K562 (cell line): ENCODE results near the gene ATG13. TPM values are rescaled to one million over a fixed set of nuclear protein-coding genes. Genes with fewer than 3 reads are reported as not detected.

Source experiments
- ATAC-seq: fragments of 200-7000 bp; cut with Tn5 transposase; 3 replicates; pipeline ENCODE4 v1.9.1; 2020; ENCODE audit warnings: moderate library complexity
- BruUV-seq: library from RNA; stranded (reverse); fragments of 400-500 nt; replicated peaks from 2 replicates; lab custom pipeline; 2021; lab: Mats Ljungman, UMichigan
- CTCF ChIA-PET: fragments of 300-600 bp; formaldehyde crosslinking; extraction: SDS; loops from one replicate; lab custom pipeline; 2021; ENCODE audit warnings: low intra/inter-chr PET ratio; lab: Yijun Ruan, JAX
- POLR2A ChIA-PET: fragments of 300-600, 350-650 bp; sonication (Branson Sonifier 250); formaldehyde crosslinking; extraction: SDS; loops from one replicate; lab custom pipeline; 2021; ENCODE audit warnings: antibody characterized with exemption, inconsistent platforms; lab: Yijun Ruan, JAX
- DNase-seq, 4 experiments: peaks; one replicate each; pipeline versions ENCODE4 v3.0.0 to v3.0.0-alpha.2; 2011 to 2018; ENCODE audit warnings: low spot score in 3 of 4, mixed read lengths in 3 of 4; ENCODE audit errors: extremely low read depth in 1 of 4
- FAIRE-seq: peaks from 2 replicates; lab custom pipeline; 2011; peaks lifted over from hg19 to GRCh38; lab: Jason Lieb, UNC
- H2AFZ ChIP-seq: 2 replicates; pipeline ENCODE4 v1.6.0; 2011; ENCODE audit warnings: low read depth, low read length, control low read depth, inconsistent platforms
- H3K27ac ChIP-seq: fragments of 200-600 bp; 3 replicates; pipeline ENCODE4 v1.8.0; 2011; ENCODE audit warnings: low read depth, mild to moderate bottlenecking, control low read depth, inconsistent platforms, low read length, moderate library complexity, mixed read lengths; ENCODE audit errors: extremely low read depth
- H3K27me3 ChIP-seq, 2 experiments: fragments of 300-600 bp in 1 of 2; 2 replicates in 1 of 2; 3 replicates in 1 of 2; pipeline versions ENCODE4 v1.6.0 to v1.8.0; 2011; ENCODE audit warnings: inconsistent platforms in 2 of 2, low read length in 2 of 2, mild to moderate bottlenecking in 1 of 2, mixed read lengths in 1 of 2, moderate library complexity in 1 of 2; ENCODE audit not compliant: control insufficient read depth in 2 of 2, insufficient read depth in 2 of 2
- H3K36me3 ChIP-seq: fragments of 300-600 bp; 3 replicates; pipeline ENCODE4 v1.8.0; 2011; ENCODE audit warnings: mild to moderate bottlenecking, low read length, inconsistent platforms; ENCODE audit not compliant: control insufficient read depth, insufficient read depth
- H3K4me1 ChIP-seq, 2 experiments: fragments of 200-600 bp in 1 of 2; replicated peaks in 1 of 2; 2 replicates in 1 of 2; 3 replicates in 1 of 2; pipeline versions ENCODE4 v1.5.1 to v1.8.0; 2011; ENCODE audit warnings: inconsistent platforms in 2 of 2, low read length in 2 of 2, mild to moderate bottlenecking in 1 of 2, mixed read lengths in 1 of 2, moderate library complexity in 1 of 2; ENCODE audit not compliant: control insufficient read depth in 2 of 2, insufficient read depth in 2 of 2
- H3K4me2 ChIP-seq: 2 replicates; pipeline ENCODE4 v1.6.1; 2011; ENCODE audit warnings: low read length, control low read depth, inconsistent platforms, mixed read lengths; ENCODE audit not compliant: insufficient read depth
- H3K4me3 ChIP-seq: fragments of 200-600 bp; sonication (generic), shearing (Covaris generic); 2 replicates; pipeline ENCODE4 v1.5.1; 2016; ENCODE audit warnings: control low read depth, inconsistent platforms
- H3K79me2 ChIP-seq: fragments of 200-600 bp; 3 replicates; pipeline ENCODE4 v1.8.0; 2011; ENCODE audit warnings: low read length, inconsistent platforms; ENCODE audit not compliant: control insufficient read depth, insufficient read depth
- H3K9ac ChIP-seq, 2 experiments: 2 replicates each; pipeline versions ENCODE4 v1.6.0 to v1.6.1; 2011; ENCODE audit warnings: low read depth in 2 of 2, low read length in 2 of 2, control low read depth in 1 of 2, inconsistent platforms in 1 of 2, mild to moderate bottlenecking in 1 of 2, mixed read lengths in 1 of 2; ENCODE audit not compliant: insufficient read depth in 1 of 2
- H3K9me1 ChIP-seq: one replicate; pipeline ENCODE4 v1.6.0; 2011; ENCODE audit warnings: inconsistent platforms, mild to moderate bottlenecking, low read length, moderate library complexity; ENCODE audit not compliant: control insufficient read depth, insufficient read depth
- H3K9me3 ChIP-seq: replicated peaks from 2 replicates; pipeline ENCODE4 v1.5.1; 2011; ENCODE audit warnings: low read depth, low read length, inconsistent platforms; ENCODE audit not compliant: control insufficient read depth, insufficient read depth
- H4K20me1 ChIP-seq: replicated peaks from 2 replicates; pipeline ENCODE4 v1.6.1; 2011; ENCODE audit warnings: low read length, inconsistent platforms, mixed read lengths; ENCODE audit not compliant: control insufficient read depth, insufficient read depth
- BRF1 ChIP-seq: IDR thresholded peaks from 3 replicates; pipeline ENCODE4 v1.6.1; 2011; ENCODE audit warnings: borderline replicate concordance, mild to moderate bottlenecking; ENCODE audit not compliant: insufficient read length; ENCODE audit errors: extremely low read depth
- PRMT5 ChIP-seq: sonication (generic); formaldehyde crosslinking; IDR thresholded peaks from 2 replicates; pipeline ENCODE4 v1.5.0; 2020; ENCODE audit warnings: missing genetic modification reagents
- WGBS: fragments of 100-300 bp; shearing (Covaris generic); methylation state at CpG from one replicate; pipeline ENCODE4 v1.1.6; 2016; ENCODE audit warnings: low coverage, mixed read lengths; ENCODE audit not compliant: insufficient coverage; ENCODE audit errors: missing lambda C conversion rate; 5-methylcytosine and 5-hydroxymethylcytosine counted together
- in situ Hi-C: fragments of 300-500 bp; cut with MboI; formaldehyde crosslinking; loops from 4 replicates; pipeline ENCODE4 v1.15.0; 2018; ENCODE audit warnings: inconsistent platforms, mixed read lengths
- intact Hi-C: fragments of 100-400 bp; cut with micrococcal nuclease; formaldehyde crosslinking; loops from 2 replicates; pipeline ENCODE4 v1.14.2; 2022
- polyA plus RNA-seq, 8 experiments: library from polyadenylated mRNA; depleted of rRNA in 4 of 8; stranded (reverse) in 5 of 8; unstranded in 3 of 8; fragments of >200 nt; fragmentation: Nextera tagmentation in 2 of 8; fragmentation: Illumina TruSeq in 1 of 8; extraction: Ambion mirVana in 2 of 8; extraction: Trizol in 1 of 8; gene quantifications; 2 replicates each; pipeline versions ENCODE4 v1.2.1 to v1.2.3, GENCODE V29; 2011 to 2014; ENCODE audit warnings: inconsistent platforms in 1 of 8, missing spikeins in 1 of 8
- total RNA-seq, 7 experiments: library from RNA; depleted of rRNA in 6 of 7; stranded (reverse); fragments of >200 nt in 6 of 7; fragmentation: Illumina TruSeq in 2 of 7; extraction: Trizol in 2 of 7; gene quantifications; 2 replicates each; pipeline versions ENCODE4 v1.2.1 to v1.2.3, GENCODE V29; 2011 to 2021; ENCODE audit warnings: low replicate concordance in 1 of 7
- TF ChIP-seq, protein P1 (sequence below): sonication (generic); formaldehyde crosslinking; IDR thresholded peaks from 2 replicates; pipeline ENCODE4 v1.8.1; 2023; ENCODE audit warnings: mild to moderate bottlenecking, missing genetic modification reagents

ATG13 gene
- total and polyA plus RNA-seq, 9 of the 15 experiments (the other 6 are each of a cell fraction or from before 2014, with no cell fraction given), result 13.1 to 61.5 (median 36.5) TPM

DNA sequence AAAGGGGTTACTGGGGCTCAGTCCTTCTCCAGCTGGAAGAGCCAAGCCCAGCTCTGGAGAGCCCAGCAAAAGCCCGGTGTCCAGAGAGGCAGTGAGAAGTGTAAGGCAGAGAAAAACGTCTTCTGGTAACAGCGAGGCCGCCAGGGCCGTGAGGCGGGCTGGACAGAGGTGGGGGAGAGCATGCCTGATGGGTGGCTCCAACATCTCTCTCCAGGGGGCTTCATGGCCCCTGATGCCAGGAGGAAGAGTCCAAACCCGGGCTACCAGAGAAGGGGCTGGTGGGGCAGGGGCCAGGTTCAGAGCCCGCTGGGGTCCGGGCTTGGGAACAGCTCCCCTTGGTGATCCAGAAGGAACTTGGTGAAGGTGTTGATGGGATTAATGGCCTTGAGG lies 61.4 kb downstream of the ATG13 start:
- 73% methylated on average over 5 of the region's 9 CpGs for WGBS
- intact Hi-C loops (no loop called here), in situ Hi-C loops (no loop called here)
- Histone ChIP-seq H3K9ac (no peak overlapping the region), H2AFZ (no peak overlapping the region), H3K36me3 (peaks cover 44% of the 10 kb centered on the region; the same call in 2 of the 3 replicates), H3K4me2 (no peak overlapping the region), H3K79me2 (no peaks in the 10 kb centered on the region), H3K27me3 (no peaks in the 10 kb centered on the region), H3K4me1 (peaks cover 0 to 4% of the 10 kb centered on the region in 2 experiments; a peak in 2 of 5 replicates), H3K9me3 (no peaks in the 10 kb centered on the region), H3K9me1 (peaks cover 2% of the 10 kb centered on the region), H4K20me1 (no peaks in the 10 kb centered on the region), H3K27ac (no peak overlapping the region), H3K4me3 (no peak overlapping the region)
- ChIA-PET CTCF (no interaction called here), POLR2A (interaction anchor here (0.6 to 1.1 kb wide), 2 partner anchors 9 to 60 kb away, joined by 3 read pairs; no protein-coding TSS in a partner anchor)
- ATAC-seq, result no peak
- no peak for DNase-seq
- BruUV-seq, result no TSS peak
- no peak for FAIRE-seq
- TF ChIP-seq, protein P1, sequence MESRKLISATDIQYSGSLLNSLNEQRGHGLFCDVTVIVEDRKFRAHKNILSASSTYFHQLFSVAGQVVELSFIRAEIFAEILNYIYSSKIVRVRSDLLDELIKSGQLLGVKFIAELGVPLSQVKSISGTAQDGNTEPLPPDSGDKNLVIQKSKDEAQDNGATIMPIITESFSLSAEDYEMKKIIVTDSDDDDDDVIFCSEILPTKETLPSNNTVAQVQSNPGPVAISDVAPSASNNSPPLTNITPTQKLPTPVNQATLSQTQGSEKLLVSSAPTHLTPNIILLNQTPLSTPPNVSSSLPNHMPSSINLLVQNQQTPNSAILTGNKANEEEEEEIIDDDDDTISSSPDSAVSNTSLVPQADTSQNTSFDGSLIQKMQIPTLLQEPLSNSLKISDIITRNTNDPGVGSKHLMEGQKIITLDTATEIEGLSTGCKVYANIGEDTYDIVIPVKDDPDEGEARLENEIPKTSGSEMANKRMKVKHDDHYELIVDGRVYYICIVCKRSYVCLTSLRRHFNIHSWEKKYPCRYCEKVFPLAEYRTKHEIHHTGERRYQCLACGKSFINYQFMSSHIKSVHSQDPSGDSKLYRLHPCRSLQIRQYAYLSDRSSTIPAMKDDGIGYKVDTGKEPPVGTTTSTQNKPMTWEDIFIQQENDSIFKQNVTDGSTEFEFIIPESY (CRISPR knock-in tag), result peak; percentile 49; the same call in 1 of the 2 replicates
- TF ChIP-seq PRMT5 (no peak), BRF1 (no peak)
